HG02623 (cell line): ENCODE results near the gene SUMF1.

Source experiments
- ATAC-seq: cut with Tn5 transposase; IDR thresholded peaks from one replicate; pipeline ENCODE4 v1.9.1; 2021; ENCODE audit warnings: moderate library complexity; ENCODE audit not compliant: unreplicated experiment

SUMF1 gene

DNA sequence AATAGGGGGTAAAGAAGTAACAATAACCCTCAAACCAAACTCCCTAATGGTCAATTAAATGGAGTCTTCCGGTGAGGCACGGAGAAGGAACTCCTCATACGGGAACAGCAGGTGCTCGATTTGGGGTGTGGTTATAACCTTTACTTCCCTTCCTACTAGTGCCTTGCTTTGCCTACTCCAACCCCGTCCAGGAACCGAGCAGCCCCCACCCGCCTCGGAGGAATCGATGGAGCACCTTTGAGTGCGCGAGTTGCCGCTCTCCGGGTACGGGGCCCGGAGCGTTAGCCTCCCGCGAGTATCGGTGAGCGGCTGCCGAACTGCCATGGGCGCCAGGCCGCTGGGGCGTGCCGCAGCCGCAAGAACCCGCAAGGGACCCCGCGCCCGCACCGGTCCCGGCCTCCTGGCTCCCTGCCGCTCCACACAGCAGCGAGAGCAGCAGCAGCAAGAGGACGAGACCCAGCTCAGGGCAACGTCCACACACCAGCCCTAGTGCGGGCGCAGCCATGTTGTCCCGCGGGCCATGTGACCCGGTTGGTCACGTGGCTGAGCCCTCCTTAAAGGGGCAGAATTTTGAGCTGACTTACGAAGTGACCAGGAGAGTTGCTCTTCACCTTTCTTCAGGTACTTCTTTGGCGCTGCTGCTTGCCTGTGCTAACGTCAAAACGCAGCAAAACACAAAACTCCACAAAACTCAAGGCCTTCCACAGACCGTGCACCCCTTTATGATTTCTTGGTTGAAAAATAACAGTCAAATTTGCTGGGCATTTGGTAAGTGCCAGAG lies at the start of gene SUMF1:
Gene SUMF1 (minus strand): TSS at position 529 of the 781 bp plus-strand sequence. CDS start 24 bp downstream, at position 505.
- peak; percentile 100 for ATAC-seq

DNA sequence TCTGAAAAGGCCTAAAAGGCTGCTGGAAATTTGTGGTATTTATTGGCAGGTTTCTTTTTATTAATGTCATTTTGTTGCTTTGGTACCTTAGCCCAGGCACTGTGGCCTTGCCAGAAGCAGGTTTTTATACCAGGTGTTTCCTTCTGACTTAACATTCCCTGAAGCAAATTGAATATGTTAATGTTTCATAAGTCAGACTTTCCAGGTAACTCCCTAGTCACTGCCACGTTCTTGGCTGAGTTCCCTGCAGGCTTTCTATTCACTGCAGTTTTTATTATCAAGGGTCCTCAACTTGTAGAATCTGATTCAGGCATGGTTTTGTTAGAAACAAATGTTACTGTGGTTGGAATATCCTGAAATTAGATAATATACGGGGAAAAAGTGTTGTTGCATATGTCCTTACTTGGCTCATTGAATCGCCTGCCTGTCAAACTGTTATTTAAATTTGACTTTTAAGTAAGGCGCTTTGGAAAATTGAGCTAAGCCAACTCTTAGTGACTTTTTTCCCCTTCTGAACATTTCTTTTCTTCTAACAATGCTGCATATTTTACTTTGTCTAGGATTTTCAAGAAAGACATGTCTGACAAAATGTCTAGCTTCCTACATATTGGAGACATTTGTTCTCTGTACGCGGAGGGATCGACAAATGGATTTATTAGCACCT lies 49.0 kb upstream of the SUMF1 start:
- no peak for ATAC-seq

DNA sequence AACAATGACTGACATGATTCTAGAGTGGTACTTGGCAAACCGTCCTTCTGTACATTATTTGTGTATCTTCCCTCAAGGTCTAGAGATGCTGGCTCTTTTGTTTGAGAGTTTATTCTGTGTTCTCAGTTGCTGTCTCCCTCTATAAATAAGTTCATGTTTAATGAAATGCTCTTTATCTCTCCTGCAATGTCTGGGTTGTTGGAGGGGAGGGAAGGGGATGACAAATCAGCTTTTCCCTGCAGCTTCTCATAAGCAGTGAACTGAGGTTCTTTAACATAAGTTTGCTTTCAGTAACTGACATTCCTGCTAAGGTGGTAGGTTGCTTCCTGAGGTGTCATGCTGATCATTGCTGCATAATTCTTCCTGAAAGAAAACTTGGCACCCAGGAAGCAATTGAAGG lies 47.8 kb upstream of the SUMF1 start:
- no peak for ATAC-seq

DNA sequence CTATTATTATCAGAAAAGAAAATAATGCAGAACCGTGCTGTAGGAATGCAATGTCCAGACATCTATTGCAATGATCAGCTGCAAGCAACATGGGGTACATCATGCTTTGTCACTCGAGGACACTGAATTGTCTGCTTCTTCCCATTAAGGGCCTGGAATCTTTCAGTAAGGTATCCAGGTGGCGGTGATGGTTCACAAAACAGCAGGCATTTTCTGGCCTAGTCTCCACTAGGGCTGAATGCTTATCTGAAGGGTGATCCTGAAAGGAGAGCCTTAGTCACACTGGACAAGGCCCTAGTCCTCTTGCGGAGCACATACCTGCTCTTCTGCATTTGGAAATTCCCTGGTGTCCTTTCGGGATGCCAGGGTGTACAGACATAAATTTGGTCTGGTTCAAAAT lies 47.3 kb upstream of the SUMF1 start:
- ATAC-seq = no peak

DNA sequence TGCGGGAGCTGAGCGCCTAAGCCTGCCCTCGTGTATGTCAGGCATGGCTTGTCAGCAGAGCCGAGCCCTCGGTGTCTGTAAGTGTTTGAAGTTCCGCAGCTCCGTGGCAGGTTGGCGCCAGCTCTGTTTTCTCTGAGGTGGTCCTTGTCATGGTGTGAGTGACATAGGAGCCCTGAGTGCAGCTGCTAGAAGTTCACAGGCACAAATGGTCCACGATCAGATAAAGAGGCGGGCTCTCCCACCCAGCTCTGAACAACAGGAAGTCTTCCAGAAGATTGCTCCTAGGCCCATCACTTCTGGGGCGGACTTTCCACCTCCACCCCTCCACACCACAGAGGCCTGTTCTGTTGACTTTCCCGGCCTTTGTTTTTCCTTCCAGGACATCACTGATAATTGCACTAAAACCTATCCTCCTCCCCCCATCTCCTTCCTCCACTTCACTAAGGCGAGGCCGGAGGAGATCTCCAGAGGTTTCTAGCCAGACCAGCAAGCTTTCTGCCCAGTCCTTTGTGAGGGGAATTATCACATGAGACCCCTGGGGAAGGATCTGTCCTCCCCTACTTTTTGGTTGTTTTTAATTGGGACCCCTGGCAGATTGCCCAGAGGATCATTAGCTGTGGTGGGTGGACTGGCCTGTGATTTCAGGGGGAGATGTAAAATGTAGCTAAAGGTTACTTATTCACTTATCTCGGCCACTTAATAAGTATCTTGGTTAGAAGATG lies 46.0 kb upstream of the SUMF1 start:
- no peak for ATAC-seq

DNA sequence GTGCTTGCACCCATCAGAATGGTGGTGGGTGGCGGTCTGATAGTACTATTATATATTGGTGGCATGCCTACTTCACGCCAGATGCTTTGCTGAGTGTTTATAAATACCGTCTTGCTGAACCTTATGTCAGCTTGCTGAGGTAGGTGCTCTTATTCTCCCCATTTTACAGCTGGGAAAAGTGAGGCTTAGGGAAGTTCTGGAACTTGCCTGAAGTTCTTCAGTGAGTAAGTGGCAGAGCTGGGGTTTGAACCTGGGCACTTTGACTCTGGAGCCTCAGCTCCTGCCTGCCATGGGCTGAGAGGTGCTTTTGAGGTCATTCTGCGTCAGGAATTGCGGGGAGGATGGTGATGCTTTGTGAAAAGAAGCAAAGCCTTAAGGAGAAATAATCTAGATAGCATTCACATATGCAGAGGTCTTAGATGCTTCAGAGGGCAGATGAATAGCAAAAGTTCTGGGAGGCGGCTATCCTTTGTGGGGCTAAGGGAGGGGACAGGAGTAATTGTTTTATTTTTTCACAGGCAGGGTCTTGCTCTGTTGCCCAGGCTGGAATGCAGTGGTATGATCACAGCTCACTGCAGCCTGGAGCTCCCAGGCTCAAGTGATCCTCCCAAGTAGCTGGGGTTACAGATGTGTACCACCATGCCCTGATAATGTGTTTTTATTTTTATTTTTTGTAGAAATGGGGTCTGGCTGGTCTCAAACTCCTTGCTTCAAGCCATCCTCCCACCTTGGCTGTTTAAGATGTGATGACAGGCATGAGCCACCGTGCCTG lies 44.6 kb upstream of the SUMF1 start:
- ATAC-seq = no peak

DNA sequence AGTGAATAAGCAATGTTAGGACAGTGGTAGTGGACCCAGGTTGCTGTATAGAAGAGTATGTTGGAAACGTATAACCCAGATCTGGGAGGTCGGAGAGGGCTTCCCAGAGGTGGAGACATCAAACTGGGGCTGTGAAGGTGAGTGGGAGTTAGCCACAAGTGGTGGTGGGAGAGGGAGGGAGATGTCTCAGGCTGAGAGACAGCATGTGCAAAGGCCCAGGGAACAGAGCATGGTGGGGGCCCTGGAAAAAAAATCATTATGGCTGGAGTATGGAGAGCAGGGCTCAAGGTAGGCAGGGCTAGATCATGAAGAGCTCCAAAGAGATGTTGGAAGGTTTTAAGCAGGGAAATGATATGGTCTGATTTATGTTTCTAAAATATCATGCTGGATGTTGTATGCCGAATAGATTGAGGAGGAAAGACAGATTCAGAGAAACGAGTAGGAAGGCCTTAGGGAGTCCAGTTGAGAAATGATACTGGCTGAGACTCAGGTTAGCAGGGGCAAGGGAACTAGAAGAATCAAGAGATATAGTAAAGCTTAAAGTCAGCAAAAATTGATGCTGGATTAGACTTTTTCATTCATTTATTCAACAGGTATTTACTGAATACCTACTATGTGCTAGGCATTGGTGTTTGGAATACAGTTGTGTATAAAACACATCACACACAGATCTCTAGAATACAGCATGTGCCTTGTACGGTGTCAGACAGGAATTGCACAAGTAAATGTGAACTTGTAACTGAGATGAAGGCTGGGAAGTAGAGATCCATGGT lies 43.1 kb upstream of the SUMF1 start:
- no peak for ATAC-seq

DNA sequence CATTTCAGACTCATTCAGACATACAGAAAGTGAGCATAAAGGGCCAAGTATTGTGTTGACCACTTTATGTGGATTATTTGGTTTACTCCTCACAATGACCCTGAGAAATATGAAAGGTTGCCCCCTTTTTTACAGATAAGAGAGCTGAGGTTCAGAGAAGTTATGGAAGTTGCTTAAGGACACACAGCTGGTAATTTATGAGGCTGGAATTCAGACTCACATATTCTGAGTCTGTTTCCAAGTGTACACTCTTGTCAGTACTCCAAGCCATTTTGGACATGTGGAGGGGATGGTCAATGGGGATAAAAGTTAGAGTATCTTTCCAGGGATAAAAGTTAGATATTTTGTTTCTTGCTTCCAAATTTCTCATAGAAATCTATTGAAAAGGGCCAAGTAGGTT lies 42.0 kb upstream of the SUMF1 start:
- ATAC-seq = no peak

DNA sequence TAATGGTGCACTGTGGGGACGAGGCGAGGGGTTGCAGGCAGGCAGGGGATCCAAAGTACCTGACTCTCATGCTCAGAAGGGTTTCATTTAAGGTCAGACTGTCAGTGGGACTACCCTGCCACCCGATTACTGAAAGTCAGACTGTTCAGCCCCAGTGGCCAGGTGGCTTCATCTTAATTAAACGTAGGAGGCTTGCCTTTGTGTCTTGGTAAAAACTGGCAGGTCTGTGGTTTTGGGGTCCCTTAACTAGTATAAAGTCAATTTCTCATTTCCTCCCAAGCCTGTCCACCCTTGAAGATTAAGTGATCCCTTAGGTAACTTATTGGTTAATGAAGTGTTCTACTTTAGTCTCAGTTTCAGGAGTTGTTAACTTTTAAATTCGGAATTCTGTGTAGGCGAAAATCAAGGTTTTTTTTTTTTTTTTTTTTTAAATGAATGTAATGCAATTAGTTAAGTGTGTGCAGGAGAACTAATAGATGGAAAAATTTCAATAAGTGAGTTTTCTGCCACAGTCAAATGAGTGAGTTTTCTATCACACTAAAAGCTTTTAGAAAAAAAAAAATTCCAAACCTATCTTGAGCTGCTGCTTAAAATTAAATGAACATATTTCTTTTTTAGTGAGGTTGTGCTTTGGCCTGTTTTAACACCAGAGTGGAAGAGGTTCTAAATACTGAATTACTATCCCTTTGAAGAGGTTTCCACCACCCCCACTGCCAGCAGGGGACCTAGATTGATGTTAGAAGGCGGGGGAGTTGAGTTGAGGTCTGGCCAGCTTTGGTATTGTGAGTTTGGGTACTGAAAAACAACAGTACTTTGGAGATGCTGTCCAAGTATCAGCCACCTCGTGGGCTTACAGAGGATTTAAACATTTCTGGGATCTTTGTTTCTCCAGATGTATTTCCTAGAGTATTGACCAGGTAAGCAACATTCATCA lies 41.2 kb upstream of the SUMF1 start:
- peak; percentile 73 for ATAC-seq

DNA sequence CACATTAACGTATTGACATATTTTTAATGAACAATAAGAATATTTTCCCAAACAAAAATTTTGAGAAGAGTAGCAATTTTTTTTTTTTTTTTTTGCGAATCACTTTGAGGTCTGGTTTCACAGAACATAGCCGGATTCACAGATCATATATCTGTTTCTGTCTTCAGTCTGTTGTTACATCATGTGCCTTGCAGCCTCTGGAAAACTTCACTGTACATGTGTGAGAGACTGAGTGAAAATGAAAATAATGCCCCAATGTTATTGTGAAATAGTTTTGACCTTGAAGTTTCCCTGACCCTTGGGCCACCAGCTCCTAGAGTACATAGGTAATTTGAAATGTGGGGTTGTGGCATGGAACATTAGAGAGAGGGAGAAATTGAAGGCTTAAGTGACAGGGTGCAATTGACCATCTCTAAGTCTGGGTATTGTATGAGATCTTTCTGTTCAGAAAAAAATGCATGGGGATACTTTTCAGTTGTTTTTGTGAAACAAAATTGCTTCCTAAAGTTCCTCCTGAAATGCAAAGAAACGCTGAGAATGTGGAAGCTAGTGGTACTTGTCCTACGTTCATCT lies 40.0 kb upstream of the SUMF1 start:
- ATAC-seq = no peak

DNA sequence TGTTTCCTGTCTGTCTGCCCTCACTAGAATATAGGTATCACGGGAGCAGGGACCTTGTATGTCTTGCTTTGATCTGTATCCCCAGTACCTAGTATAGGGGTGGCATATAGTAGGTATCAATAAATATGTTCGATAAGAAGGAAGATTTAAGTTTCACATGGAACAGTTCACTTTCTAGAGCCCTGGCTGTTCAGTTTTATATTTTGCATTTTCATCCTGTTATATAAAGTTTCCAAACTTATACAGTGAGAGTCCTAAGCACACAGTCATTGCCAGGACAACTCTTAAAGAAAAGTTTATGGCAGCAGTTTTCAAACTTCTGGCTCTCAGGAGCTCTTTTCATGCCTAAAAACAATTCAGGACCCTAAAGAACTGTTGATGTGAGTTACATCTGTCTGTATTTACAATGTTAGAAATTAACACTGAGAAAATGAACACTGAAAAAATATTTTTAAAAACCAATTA lies 39.5 kb upstream of the SUMF1 start:
- no peak for ATAC-seq

DNA sequence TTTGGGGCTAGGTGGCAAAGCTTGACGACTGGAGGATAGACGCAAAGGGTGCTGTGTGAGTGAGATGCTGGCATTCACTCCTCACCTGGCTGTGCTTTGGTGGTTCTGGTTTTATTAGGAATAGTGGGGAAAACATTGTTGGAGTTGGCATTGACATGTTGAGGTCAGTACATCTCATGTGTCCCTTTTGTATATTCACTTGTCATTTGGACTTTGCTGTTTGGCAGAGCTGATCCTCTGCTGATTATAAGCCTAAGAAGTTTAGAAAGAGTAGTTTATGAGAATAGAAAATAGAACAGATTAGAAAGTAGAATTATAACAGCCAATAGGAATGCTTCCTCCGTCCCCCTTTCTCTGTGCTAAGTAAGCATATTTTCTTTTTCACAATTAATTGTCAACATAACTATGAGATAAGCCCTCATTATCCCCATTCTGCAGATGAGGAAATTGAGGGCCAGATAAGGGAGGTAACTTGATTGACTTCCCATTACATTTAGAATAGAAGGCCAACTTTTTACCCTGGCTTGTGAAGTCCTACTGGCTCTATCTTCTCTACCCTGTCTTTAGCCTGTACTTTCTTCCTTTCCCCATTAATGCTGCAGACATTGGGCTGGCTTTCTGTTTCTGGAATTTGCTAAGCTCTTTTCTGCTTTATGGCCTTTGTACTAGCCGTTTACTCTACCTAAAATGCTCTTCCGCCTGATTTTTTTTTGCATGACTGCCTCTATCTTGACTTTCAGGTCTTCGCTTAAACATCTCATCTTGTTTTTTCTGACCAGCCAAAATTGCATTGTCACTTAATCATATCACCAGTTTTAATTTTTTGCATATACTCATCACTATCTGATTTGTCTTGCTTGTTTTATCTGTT lies 38.9 kb upstream of the SUMF1 start:
- ATAC-seq = no peak

DNA sequence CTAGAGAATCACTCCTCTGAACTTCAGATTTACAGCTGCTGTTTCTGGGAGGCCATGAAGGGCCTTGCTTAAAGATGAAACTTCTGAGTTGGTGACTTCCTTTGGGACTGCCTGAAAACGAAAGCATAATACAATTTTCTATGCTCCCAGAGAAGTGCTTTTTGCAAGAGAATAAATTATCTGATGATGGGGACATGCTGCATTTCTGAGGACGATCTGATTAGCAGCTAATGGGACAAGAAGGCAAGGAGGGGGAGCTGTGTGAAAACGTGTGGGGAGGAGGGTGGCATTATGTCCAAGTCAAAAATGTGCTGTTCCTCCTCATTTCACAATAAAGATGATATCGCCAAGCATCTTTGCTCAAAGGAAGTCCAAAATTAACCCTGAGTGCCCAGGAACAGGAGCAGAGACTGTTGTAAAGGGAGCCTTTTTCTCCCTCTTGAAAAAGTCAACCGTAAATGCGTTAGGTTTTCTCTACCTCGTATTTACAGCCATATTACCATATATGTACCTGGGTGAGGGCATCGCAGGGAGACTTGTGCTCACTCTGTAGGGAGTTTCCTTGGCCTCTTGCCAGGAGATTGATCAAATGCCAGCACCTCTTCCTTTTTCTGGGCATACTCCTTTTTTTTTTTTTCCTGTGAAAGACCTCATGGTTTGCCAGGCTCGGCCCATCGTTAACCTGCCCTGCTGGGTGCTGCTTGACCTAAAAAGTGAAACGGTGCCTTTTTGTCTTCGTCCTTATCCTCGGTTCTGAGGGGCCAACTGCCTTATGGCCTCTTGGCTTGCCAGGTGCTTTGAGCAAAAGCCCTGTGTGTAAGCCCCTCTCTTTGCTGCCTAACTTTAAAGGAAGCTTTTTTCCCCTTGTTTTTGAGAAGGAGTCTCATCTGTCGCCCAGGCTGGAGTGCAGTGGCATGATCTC lies 37.5 kb upstream of the SUMF1 start:
- no peak for ATAC-seq

DNA sequence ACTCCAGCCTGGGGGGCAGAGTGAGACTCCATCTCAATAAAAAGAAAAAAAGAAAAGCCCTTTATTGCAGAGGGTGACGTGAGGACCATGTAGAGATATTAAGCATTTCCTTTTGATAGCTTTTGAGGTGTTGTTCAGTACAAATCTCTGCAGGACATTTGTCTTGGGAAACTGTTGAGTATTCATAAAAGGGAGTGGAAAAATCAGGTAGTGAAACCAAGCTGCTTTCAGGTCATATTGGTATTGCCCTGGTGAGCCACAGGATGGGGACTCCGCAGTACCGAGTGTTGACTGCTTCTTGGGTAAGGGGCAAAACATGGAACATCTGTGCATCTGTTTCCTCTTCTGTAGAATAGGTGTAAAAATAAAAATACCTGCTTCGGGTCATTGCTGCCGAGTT lies 36.0 kb upstream of the SUMF1 start:
- peak; percentile 49 for ATAC-seq

DNA sequence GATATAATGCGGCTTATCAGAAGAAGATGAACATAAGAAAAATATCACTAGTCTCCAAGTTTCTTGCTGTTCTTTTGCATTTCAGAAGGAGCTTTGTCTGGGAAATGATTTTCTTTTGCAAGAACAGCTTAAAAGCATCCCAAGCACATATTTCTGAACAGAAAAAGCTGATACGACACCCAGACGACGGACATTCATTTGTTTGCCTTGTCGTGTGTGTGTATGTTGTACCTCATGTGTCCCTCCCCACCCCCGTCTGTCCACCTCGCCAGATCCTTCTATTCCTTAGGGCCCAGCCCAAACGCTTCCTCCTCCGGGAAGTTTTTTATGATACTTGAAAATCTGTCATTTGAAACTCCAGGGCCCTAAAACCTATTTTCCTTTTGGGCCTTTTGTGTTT lies 34.9 kb upstream of the SUMF1 start:
- ATAC-seq = no peak

DNA sequence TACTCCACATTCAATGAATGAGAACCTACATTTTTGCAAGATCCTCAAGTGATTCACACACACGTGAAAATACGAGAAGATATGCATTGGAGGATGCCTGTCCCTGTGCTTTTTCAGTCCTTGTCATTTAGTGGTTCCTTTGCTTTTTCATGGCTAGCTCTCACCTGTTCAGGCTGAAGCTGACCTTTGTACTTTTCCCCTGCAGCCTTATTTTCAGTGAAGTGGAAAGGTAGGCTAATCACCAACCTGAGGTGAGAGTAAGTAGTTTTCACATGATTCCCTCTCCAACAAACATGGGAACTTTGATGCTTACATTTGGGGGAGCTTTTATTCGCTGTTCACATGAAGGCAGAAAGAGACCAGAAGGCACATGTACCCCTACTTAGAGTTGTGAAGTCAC lies 34.4 kb upstream of the SUMF1 start:
- no peak for ATAC-seq

DNA sequence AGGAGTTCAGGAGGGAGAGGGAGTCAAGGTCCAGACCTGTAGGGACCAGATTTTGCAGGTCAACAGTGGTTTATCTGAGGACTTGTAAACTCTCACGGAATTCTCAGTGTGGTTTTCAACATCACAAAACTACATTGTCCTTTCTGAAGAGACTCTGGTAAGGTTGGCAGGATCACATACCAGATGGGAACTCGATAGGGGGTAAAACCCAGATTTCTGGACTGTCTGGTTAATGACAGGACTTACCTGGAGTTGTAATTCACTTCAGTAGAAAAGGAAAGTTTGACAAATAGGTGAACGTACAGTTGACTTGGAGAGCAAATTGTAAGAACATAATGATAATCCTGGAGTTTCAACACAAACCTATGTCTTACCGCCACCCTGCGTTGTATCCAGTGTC lies 31.4 kb upstream of the SUMF1 start:
- ATAC-seq = no peak
